ENCODE measurements around the gene KRT84. TPM values are rescaled to one million over a fixed set of nuclear protein-coding genes. Genes with fewer than 3 reads are reported as not detected.

The KRT84 gene
- total RNA-seq, 1 experiment from 2014 or later = not detected

GRCh38 chr12:52434081-52434733, 48.8 kb upstream of the KRT84 start, which contains the start of gene KRT75:
KRT75 (minus strand) TSS chr12:52434371; CDS start chr12:52434304, 67 bp downstream.
- H2AFZ ChIP-seq = no peak within 1 kb of the TSS
- peak within 1 kb of the TSS; percentile 86 for H3K27ac ChIP-seq
- H3K9me2 ChIP-seq (ENCODE audit: insufficient read depth) = no peaks in the 10 kb centered on the region
- H3K27me3 ChIP-seq (ENCODE audit: insufficient read depth, low read depth) = no peaks in the 10 kb centered on the region
- H4K20me1 ChIP-seq (ENCODE audit: insufficient read depth) = no peaks in the 10 kb centered on the region
- H3K4me3 ChIP-seq = no peak within 1 kb of the TSS
- DNase-seq = no peak
- peak within 1 kb of the TSS; percentile 56; the same call in 1 of the 2 replicates for H3K4me2 ChIP-seq
- BruUV-seq (replicated peaks) = no TSS peak
- intact Hi-C loops (cut with micrococcal nuclease; ENCODE audit: unreplicated experiment) = no loop called here
- H3K9me3 ChIP-seq (ENCODE audit: insufficient read depth, low read depth) = no peaks in the 10 kb centered on the region
- no peaks in the 10 kb centered on the region for H3K36me3 ChIP-seq (ENCODE audit: low read depth)
- CTCF ChIA-PET = interaction anchor here (1.8 kb wide), 1 partner anchor 39 kb away, joined by 4 read pairs; no protein-coding TSS in a partner anchor
- H3K79me2 ChIP-seq (ENCODE audit: low read depth) = no peaks in the 10 kb centered on the region
- TF ChIP-seq EZH2 (IDR thresholded peaks at IDR 0.05; ENCODE audit: low read depth) (no peak), CTCF (conservative IDR thresholded peaks at IDR 0.05) (no peak)
- POLR2A ChIA-PET (ENCODE audit: unreplicated experiment) = no interaction called here
- peaks cover 45% of the 10 kb centered on the region for H3K4me1 ChIP-seq (replicated peaks; ENCODE audit: insufficient read depth)
- peaks cover 28% of the 10 kb centered on the region for H3F3A ChIP-seq (ENCODE audit: insufficient read depth, low read depth)

- Histone ChIP-seq H2AFZ (no peak overlapping the region), H3K27me3 (ENCODE audit: insufficient read depth, low read depth) (no peaks in the 10 kb centered on the region), H3K9me3 (ENCODE audit: insufficient read depth, low read depth) (no peaks in the 10 kb centered on the region), H3K27ac (no peak overlapping the region), H3K4me2 (no peak overlapping the region), H3K4me1 (replicated peaks; ENCODE audit: insufficient read depth) (peaks cover 39% of the 10 kb centered on the region), H4K20me1 (ENCODE audit: insufficient read depth) (no peaks in the 10 kb centered on the region), H3K36me3 (ENCODE audit: low read depth) (no peaks in the 10 kb centered on the region), H3K4me3 (no peak overlapping the region), H3K9me2 (ENCODE audit: insufficient read depth) (no peaks in the 10 kb centered on the region), H3K79me2 (ENCODE audit: low read depth) (no peaks in the 10 kb centered on the region), H3F3A (ENCODE audit: insufficient read depth, low read depth) (peaks cover 28% of the 10 kb centered on the region)
- no TSS peak for BruUV-seq (replicated peaks)
- CTCF ChIA-PET = no interaction called here
- TF ChIP-seq CTCF (conservative IDR thresholded peaks at IDR 0.05) = no peak
- intact Hi-C loops (cut with micrococcal nuclease; ENCODE audit: unreplicated experiment) = no loop called here
- no peak for DNase-seq
- POLR2A ChIA-PET (ENCODE audit: unreplicated experiment) = no interaction called here
These were observed 48.1 kb upstream of the KRT84 start for GRCh38 chr12:52433501-52434080.

- Histone ChIP-seq H3K27me3 (ENCODE audit: insufficient read depth, low read depth) (no peaks in the 10 kb centered on the region), H3F3A (ENCODE audit: insufficient read depth, low read depth) (peaks cover 28% of the 10 kb centered on the region), H3K9me2 (ENCODE audit: insufficient read depth) (no peaks in the 10 kb centered on the region), H3K36me3 (ENCODE audit: low read depth) (no peaks in the 10 kb centered on the region), H3K27ac (no peak overlapping the region), H3K9me3 (ENCODE audit: insufficient read depth, low read depth) (no peaks in the 10 kb centered on the region), H3K4me1 (replicated peaks; ENCODE audit: insufficient read depth) (peaks cover 31% of the 10 kb centered on the region), H4K20me1 (ENCODE audit: insufficient read depth) (no peaks in the 10 kb centered on the region), H2AFZ (no peak overlapping the region), H3K4me2 (no peak overlapping the region), H3K4me3 (no peak overlapping the region), H3K79me2 (ENCODE audit: low read depth) (no peaks in the 10 kb centered on the region)
- no peak for DNase-seq
- intact Hi-C loops (cut with micrococcal nuclease; ENCODE audit: unreplicated experiment) = no loop called here
- BruUV-seq (replicated peaks) = no TSS peak
- ChIA-PET CTCF (no interaction called here), POLR2A (ENCODE audit: unreplicated experiment) (interaction anchor here (0.7 kb wide), 1 partner anchor 246 kb away, joined by 4 read pairs; no protein-coding TSS in a partner anchor)
- no peak for TF ChIP-seq CTCF (conservative IDR thresholded peaks at IDR 0.05)
- TF ChIP-seq EZH2 (IDR thresholded peaks at IDR 0.05; ENCODE audit: low read depth) = no peak
These were observed 47.2 kb upstream of the KRT84 start for GRCh38 chr12:52432559-52433207.
